Loucy (cell line): ENCODE data around the gene IQCE.

Experiments
- EZH2phosphoT487 ChIP-seq: fragments of 200-600 bp; IDR thresholded peaks from 2 replicates; pipeline ENCODE4 v1.6.1; 2018; ENCODE audit warnings: antibody characterized with exemption, mild to moderate bottlenecking, moderate library complexity, borderline replicate concordance
- TF ChIP-seq, protein P1 (sequence below): fragments of 200-600 bp; sonication (generic); conservative IDR thresholded peaks from 2 replicates; pipeline ENCODE4 v1.5.1; 2014; ENCODE audit warnings: mild to moderate bottlenecking, antibody characterized with exemption, low read length

GRCh38 chr7:2544541-2545188 is 14.1 kb upstream of the IQCE start:
- TF ChIP-seq, protein P1, sequence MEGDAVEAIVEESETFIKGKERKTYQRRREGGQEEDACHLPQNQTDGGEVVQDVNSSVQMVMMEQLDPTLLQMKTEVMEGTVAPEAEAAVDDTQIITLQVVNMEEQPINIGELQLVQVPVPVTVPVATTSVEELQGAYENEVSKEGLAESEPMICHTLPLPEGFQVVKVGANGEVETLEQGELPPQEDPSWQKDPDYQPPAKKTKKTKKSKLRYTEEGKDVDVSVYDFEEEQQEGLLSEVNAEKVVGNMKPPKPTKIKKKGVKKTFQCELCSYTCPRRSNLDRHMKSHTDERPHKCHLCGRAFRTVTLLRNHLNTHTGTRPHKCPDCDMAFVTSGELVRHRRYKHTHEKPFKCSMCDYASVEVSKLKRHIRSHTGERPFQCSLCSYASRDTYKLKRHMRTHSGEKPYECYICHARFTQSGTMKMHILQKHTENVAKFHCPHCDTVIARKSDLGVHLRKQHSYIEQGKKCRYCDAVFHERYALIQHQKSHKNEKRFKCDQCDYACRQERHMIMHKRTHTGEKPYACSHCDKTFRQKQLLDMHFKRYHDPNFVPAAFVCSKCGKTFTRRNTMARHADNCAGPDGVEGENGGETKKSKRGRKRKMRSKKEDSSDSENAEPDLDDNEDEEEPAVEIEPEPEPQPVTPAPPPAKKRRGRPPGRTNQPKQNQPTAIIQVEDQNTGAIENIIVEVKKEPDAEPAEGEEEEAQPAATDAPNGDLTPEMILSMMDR, result no peak
- TF ChIP-seq EZH2phosphoT487, result no peak
